HG02642 (cell line): ENCODE measurements around the gene VWA8.
"Not testable (repeated sequence)": the region's sequence is repeated elsewhere in the genome, so short reads cannot be mapped to it uniquely, and the experiment has no call there.

ENCODE experiments used
- ATAC-seq: cut with Tn5 transposase; IDR thresholded peaks from one replicate; pipeline ENCODE4 v1.9.1; 2021; ENCODE audit warnings: mild to moderate bottlenecking; ENCODE audit not compliant: unreplicated experiment, poor library complexity

The VWA8 gene

DNA sequence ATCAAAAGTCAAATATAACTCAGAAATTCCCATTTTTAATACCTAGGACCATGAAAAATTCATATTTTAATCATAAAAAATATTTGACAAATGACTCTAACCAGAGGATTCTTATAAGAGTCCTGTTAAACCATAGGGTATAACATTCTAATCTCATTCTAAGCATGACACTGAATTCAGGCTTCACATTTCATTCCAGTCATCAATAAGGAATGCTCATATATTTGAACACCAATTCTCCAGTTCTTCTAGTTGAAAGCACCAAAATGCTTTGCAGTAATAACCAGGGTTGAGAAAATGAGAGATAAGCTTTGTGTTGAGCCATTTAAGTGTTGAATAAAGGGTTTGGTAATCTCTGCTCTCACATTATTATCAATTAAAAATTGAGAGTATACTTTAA lies 147.5 kb downstream of the VWA8 start:
- ATAC-seq = no peak

- ATAC-seq = peak; percentile 79
Measured at GRCh38 chr13:41812851-41813250, 148.1 kb downstream of the VWA8 start.

- no peak for ATAC-seq
Measured at GRCh38 chr13:41812237-41812636, 148.7 kb downstream of the VWA8 start.

GRCh38 chr13:41811588-41812021 lies 149.3 kb downstream of the VWA8 start:
- ATAC-seq = peak; percentile 52

DNA sequence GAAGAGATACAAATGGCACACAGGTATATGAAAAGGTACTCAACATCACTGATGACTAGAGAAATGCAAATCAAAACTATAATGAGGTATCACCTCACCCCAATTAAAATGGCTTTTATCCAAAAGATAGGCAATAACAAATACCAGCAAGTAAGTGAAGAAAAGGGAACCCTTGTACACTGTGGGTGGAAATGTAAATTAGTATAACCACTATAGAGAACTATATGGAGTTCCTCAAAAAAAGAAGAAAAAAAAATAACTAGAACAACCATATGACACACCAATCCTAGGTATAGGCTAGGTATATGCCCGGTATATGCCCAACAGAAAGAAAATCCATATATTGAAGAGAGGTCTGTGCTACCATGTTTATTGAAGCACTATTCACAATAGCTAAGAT lies 150.9 kb downstream of the VWA8 start:
- no peak for ATAC-seq

DNA sequence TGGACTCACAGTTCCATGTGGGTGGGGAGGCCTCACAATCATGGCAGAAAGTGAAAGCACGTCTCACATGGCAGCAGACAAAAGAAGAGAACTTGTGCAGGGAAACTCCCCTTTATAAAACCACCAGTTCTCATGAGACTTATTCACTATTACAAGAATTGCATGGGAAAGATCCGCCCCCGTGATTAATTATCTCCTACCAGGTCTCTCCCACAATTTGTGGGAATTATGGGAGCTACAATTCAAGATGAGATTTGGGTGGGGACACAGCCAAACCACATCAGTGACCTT lies 157.5 kb downstream of the VWA8 start:
- not testable (repeated sequence) for ATAC-seq

DNA sequence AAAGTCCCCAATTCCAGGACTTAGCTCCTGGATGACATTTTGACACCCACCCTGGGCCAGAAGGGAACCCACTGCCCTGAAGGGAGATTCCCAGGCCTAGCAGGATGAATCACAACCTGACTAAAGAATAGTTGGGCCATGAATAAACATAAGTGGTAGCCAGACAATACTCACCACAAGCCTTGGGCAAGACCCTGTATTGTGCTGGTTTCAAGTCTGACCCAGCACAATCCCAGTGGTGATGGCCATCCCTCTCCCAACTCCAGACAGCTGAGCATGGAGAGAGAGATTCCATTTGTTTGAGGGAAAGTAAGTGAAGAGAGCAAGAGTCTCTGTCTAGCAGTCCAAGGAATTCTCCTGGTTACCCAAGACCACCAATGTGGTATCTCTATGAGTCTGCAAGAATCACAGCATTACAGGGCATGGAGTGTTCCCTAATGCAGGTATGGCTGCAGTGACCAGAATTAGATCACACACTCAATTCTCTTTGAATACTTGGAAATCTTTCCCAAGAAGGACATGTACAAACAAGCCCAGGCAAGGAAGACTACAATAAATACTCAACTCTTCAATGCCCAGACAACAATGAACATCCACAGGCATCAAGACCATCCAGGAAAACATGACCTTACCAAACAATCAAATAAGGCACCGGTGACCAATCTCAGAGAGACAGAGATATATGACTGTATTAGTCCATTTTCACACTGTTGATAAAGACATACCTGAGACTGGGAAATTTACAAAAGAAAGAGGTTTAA lies 158.0 kb downstream of the VWA8 start:
- ATAC-seq = no peak

GRCh38 chr13:41802043-41802683 lies 158.7 kb downstream of the VWA8 start:
- ATAC-seq = no peak

- ATAC-seq = no peak
Measured at GRCh38 chr13:41791056-41791455, 169.9 kb downstream of the VWA8 start.

DNA sequence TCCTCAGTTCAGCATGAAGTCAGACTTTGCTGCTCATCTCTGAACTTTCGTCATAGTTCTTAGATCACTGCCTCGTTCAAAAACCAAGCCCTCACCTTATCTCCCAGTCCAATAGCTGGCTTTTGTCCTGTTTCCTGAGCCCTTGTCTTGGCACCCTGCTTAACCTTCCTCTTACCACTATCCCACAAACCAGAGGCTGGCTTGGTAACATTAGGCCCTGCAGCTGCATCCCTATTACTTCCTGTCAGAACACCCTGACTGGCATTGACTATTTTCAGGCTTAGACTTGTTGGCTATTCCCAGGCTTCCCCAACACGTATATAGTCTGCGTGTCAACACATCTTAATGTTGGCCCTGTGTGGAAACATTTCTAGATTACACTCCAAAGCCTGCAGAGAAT lies 172.4 kb downstream of the VWA8 start:
- no peak for ATAC-seq

GRCh38 chr13:41785402-41786172 lies 175.3 kb downstream of the VWA8 start:
- no peak for ATAC-seq

- ATAC-seq = no peak
Measured at GRCh38 chr13:41782086-41782485, 178.8 kb downstream of the VWA8 start.

- ATAC-seq = no peak
Measured at GRCh38 chr13:41780715-41781706, 179.9 kb downstream of the VWA8 start.

- no peak for ATAC-seq
Measured at GRCh38 chr13:41775251-41775650, 185.7 kb downstream of the VWA8 start.

GRCh38 chr13:41774605-41775218 lies 186.2 kb downstream of the VWA8 start:
- ATAC-seq = no peak

DNA sequence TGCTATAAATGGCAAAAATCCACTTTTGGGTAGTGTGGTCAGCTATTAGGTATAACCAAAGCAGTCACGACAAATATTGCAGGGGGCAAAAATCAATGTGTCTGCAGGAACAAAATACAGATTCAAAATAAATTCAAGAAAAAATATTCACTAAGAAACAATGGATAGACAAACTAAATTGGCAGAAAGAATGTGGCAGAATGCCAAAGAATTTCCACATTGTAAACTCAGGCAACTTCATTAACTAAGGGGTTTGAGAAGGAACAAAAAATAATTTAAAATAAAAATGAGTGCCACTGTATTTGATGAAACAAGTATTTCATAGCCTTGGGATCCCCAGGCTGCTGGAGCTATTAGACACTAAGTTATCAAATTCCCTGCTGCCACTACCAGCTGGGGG lies 193.1 kb downstream of the VWA8 start:
- no peak for ATAC-seq

GRCh38 chr13:41766439-41766838 lies 194.5 kb downstream of the VWA8 start:
- no peak for ATAC-seq

DNA sequence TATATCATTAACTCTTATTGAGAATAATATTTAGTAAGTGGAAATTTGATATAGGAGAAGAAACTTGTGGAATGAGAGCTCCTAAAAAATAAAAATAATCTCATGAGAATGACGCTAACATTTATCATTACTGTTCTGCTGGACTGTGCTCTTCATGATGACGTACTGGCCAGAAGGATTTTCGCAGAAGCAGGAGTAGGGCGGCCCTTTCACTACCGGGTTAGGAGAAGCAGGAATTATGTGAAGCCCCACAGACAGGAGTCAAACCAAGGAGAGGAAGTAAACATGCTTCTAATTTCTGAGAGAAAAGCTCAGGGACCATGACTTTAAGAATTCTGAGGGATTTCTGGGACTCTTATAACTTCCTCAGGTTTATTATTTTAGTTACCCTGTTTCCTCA lies 195.1 kb downstream of the VWA8 start:
- ATAC-seq = no peak

GRCh38 chr13:41765020-41765419 lies 195.9 kb downstream of the VWA8 start:
- ATAC-seq = no peak

DNA sequence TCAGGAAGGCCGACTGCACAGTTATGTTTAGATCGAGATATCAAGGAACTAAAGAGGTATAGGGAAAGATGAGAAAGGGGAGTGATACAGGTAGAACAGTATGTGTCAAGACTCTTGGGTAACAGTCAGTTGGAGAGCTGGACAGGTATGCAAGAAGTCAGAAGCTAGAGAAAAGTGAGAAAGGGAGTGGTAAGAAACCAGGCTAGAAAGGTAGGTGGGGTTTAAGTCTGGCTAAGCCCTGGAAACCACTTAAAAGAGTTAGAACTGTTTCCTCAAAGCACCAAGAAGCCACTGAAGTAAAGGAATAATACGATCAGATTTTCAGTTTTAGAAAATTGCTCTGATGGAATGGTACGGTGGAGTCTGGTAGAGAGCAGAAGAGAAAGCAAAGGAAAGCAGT lies 196.4 kb downstream of the VWA8 start:
- no peak for ATAC-seq
